GM12872 (cell line): ENCODE measurements around the gene RDH5.
A peak's percentile ranks its signal among the peaks of the same experiment; 100 is the strongest.

Source experiments
- CTCF ChIP-seq: IDR thresholded peaks from 3 replicates; pipeline ENCODE4 v1.5.1; 2011; ENCODE audit warnings: low read depth, mild to moderate bottlenecking, low read length, moderate library complexity; ENCODE audit not compliant: insufficient read depth

RDH5 gene

DNA sequence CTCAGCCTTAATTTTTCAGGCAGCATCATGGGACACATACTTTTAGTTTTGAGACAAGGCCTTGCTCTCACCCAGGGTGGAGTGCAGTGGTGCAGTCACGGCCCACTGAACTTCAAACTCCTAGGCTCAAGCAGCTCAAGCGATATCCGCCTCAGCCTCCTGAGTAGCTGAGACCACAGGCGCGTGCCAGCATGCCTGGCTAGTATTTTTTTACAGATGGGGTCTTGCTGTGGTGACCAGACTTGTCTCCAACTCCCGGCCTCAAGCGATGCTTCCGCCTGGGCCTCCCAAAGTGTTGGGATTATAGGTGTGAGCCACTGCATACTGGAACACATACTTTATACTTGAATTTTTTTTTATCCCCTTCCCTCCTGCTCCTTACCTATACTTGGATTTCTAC, 2.8 kb downstream of the RDH5 start:
- no peak for TF ChIP-seq CTCF

GRCh38 chr12:55723516-55724225, 3.5 kb downstream of the RDH5 start:
- no peak for TF ChIP-seq CTCF

DNA sequence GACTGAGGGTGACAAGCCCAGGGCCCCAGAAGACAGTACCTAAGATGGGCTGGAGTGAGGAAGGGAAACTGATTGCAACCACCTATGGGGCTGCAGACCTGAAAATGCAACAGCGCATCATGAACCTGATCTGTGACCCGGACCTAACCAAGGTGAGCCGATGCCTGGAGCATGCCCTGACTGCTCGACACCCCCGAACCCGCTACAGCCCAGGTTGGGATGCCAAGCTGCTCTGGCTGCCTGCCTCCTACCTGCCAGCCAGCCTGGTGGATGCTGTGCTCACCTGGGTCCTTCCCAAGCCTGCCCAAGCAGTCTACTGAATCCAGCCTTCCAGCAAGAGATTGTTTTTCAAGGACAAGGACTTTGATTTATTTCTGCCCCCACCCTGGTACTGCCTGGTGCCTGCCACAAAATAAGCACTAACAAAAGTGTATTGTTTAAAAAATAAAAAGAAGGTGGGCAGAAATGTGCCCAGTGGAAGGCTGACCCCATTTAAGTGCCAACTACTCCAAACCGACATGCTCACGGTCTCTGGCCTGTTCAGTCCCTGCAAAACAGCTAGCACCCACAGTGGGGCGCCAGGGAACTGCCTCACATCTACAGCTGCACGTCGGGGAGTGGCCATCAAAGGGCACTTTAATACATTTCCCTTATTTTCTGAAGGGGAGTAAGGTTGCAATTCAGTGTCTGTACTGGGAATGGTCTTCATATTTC, 4.2 kb downstream of the RDH5 start:
- peak; percentile 78 for TF ChIP-seq CTCF

DNA sequence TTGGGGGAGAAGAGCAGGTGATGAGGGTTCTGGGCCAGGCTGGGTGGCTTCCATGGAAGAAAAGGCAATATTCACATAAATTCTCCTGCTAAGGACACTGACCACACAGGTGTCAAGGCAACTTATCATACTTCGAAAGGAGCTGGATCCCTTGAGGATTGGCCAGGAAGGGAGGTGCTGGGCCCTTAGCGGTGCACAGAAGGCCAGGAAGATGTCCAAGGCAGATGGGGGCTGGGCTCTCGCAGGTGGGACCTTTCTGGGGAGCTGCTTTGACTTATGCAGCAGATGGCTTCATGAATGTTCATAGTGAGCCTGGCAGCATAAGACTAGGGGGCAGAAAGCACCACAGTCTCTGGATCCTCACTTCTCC, 4.7 kb downstream of the RDH5 start:
- no peak for TF ChIP-seq CTCF

DNA sequence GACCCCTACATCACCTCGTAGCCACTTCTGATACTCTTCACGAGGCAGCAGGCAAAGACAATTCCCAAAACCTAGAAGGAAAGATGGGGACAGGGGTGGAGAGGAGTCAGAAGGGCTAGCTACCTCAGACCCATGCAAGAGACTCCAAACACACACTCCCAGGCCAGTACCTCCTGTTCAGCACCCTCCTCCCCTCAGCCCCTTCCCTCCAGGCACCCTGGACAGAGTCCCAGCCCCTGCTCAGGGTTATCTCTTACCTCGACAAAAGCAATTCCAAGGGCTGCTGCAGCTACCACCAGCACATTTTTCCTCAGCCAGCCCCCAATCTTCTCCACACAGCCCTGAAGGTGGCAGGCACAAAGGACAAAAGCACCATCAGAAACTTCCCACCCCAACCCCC, 5.4 kb downstream of the RDH5 start:
- TF ChIP-seq CTCF = no peak

GRCh38 chr12:55726971-55727370, 6.8 kb downstream of the RDH5 start:
- no peak for TF ChIP-seq CTCF

- no peak for TF ChIP-seq CTCF
These were observed 7.5 kb downstream of the RDH5 start for GRCh38 chr12:55727643-55728185.
